Testis (tissue), 3 donors: ENCODE data around the gene PRMT9. TPM values are rescaled to one million over a fixed set of nuclear protein-coding genes. Genes with fewer than 3 reads are reported as not detected.

ENCODE experiments used
- DNase-seq: peaks from one replicate; pipeline ENCODE4 v3.0.0-alpha.2; 2019
- H3K27ac ChIP-seq, 2 donors: fragments of 200-600 bp; sonication (generic); one replicate each; pipeline ENCODE4 v1.5.1; 2019
- H3K27me3 ChIP-seq: fragments of 200-600 bp; sonication (generic); one replicate; pipeline ENCODE4 v1.5.1; 2019
- H3K36me3 ChIP-seq: fragments of 200-600 bp; sonication (generic); one replicate; pipeline ENCODE4 v1.5.1; 2017; ENCODE audit warnings: low read depth; ENCODE audit errors: missing control alignments
- H3K4me1 ChIP-seq: fragments of 200-600 bp; sonication (generic); one replicate; pipeline ENCODE4 v1.5.1; 2019
- H3K4me3 ChIP-seq, 2 donors: fragments of 200-600 bp; sonication (generic); one replicate each; pipeline ENCODE4 v1.5.1; 2017 to 2019
- H3K9me3 ChIP-seq: fragments of 200-600 bp; sonication (generic); one replicate; pipeline ENCODE4 v1.5.1; 2017
- CTCF ChIP-seq, 3 experiments: fragments of 450-650 bp in 2 of 3; fragments of 200-600 bp in 1 of 3; sonication (generic) in 1 of 3; IDR thresholded peaks; one replicate each; pipeline ENCODE4 v1.5.1; 2016 to 2019; ENCODE audit warnings: antibody characterized with exemption in 3 of 3, mild to moderate bottlenecking in 2 of 3, moderate library complexity in 1 of 3
- POLR2A ChIP-seq: fragments of 450-650 bp; IDR thresholded peaks from one replicate; pipeline ENCODE4 v1.6.1; 2017; ENCODE audit warnings: antibody characterized with exemption, mild to moderate bottlenecking, moderate library complexity
- WGBS, 2 donors: methylation state at CpG; one replicate each; pipeline ENCODE4 v1.1.5; 2018; 5-methylcytosine and 5-hydroxymethylcytosine counted together
- intact Hi-C: fragments of 100-400 bp; cut with DNase I; formaldehyde crosslinking; loops from one replicate; pipeline ENCODE4 v1.15.1; 2023; ENCODE audit warnings: low total_unique reads
- polyA plus RNA-seq: library from polyadenylated mRNA; stranded (reverse); fragments of 350-450 nt; fragmentation: Illumina TruSeq; extraction: RNeasy Lipid Tissue Mini Kit (QIAGEN cat#74804); gene quantifications from one replicate; pipeline ENCODE4 v1.2.3, GENCODE V29; 2014; ENCODE audit warnings: low read depth, low replicate concordance; ENCODE audit not compliant: insufficient read depth
- total RNA-seq, 2 donors: library from RNA; depleted of rRNA; stranded (reverse); fragments of >200 nt; gene quantifications; one replicate each; pipeline ENCODE4 v1.2.3, GENCODE V29; 2016

The PRMT9 gene
- total and polyA plus RNA-seq, 3 donors from 2014 or later = 22.7 to 27.5 (median 24.6) TPM

- peaks cover 13% of the 10 kb centered on the region for H3K4me1 ChIP-seq
- peak overlapping the region in 1 of 2 donors; percentile 91 for H3K27ac ChIP-seq
- no peaks in the 10 kb centered on the region for H3K27me3 ChIP-seq
- no peak for DNase-seq
- TF ChIP-seq CTCF (IDR thresholded peaks at IDR 0.05) (no peak), POLR2A (no peak)
- 32 to 51% methylated on average over 3 of the region's 3 CpGs for WGBS, 2 donors
- peak overlapping the region in 1 of 2 donors; percentile 79 for H3K4me3 ChIP-seq
- H3K36me3 ChIP-seq = no peaks in the 10 kb centered on the region
- intact Hi-C loops = no loop called here
- no peaks in the 10 kb centered on the region for H3K9me3 ChIP-seq
Measured at GRCh38 chr4:147682755-147683154, 1.2 kb downstream of the PRMT9 start.

- H3K36me3 ChIP-seq = no peaks in the 10 kb centered on the region
- no peaks in the 10 kb centered on the region for H3K9me3 ChIP-seq
- TF ChIP-seq CTCF (IDR thresholded peaks at IDR 0.05) = no peak
- TF ChIP-seq POLR2A = no peak
- 93 to 95% methylated on average over 12 of the region's 12 CpGs for WGBS, 2 donors
- DNase-seq = no peak
- no peaks in the 10 kb centered on the region for H3K27me3 ChIP-seq
- H3K27ac ChIP-seq = no peak overlapping the region
- no peak overlapping the region for H3K4me3 ChIP-seq
- intact Hi-C loops = no loop called here
- peaks cover 8% of the 10 kb centered on the region for H3K4me1 ChIP-seq
Measured at GRCh38 chr4:147678796-147679549, 5.0 kb downstream of the PRMT9 start.

GRCh38 chr4:147678106-147678505, 5.9 kb downstream of the PRMT9 start:
- Histone ChIP-seq H3K9me3 (no peaks in the 10 kb centered on the region), H3K36me3 (no peaks in the 10 kb centered on the region), H3K27me3 (no peaks in the 10 kb centered on the region), H3K4me3 (no peak overlapping the region), H3K27ac (no peak overlapping the region), H3K4me1 (peaks cover 7% of the 10 kb centered on the region)
- WGBS, 2 donors = 62 to 64% methylated on average over 5 of the region's 5 CpGs
- intact Hi-C loops = no loop called here
- no peak for TF ChIP-seq CTCF (IDR thresholded peaks at IDR 0.05)
- no peak for TF ChIP-seq POLR2A
- DNase-seq = no peak

GRCh38 chr4:147674496-147674895, 9.5 kb downstream of the PRMT9 start:
- WGBS, 2 donors = 95% methylated on average over 1 of the region's 1 CpG
- no peaks in the 10 kb centered on the region for H3K9me3 ChIP-seq
- DNase-seq = no peak
- no peaks in the 10 kb centered on the region for H3K27me3 ChIP-seq
- intact Hi-C loops = no loop called here
- H3K36me3 ChIP-seq = no peaks in the 10 kb centered on the region
- no peaks in the 10 kb centered on the region for H3K4me1 ChIP-seq
- no peak overlapping the region for H3K27ac ChIP-seq
- no peak overlapping the region for H3K4me3 ChIP-seq
- TF ChIP-seq POLR2A = no peak
- TF ChIP-seq CTCF (IDR thresholded peaks at IDR 0.05) = no peak

GRCh38 chr4:147674073-147674472, 9.9 kb downstream of the PRMT9 start:
- Histone ChIP-seq H3K36me3 (no peaks in the 10 kb centered on the region), H3K4me1 (no peaks in the 10 kb centered on the region), H3K27me3 (no peaks in the 10 kb centered on the region), H3K4me3 (no peak overlapping the region), H3K9me3 (no peaks in the 10 kb centered on the region), H3K27ac (no peak overlapping the region)
- DNase-seq = no peak
- WGBS, 2 donors = 94 to 95% methylated on average over 4 of the region's 4 CpGs
- no peak for TF ChIP-seq CTCF (IDR thresholded peaks at IDR 0.05)
- TF ChIP-seq POLR2A = no peak
- intact Hi-C loops = no loop called here
